Loucy (cell line): ENCODE measurements around the gene PUSL1.

Experiments used
- EZH2phosphoT487 ChIP-seq: fragments of 200-600 bp; IDR thresholded peaks from 2 replicates; pipeline ENCODE4 v1.6.1; 2018; ENCODE audit warnings: antibody characterized with exemption, mild to moderate bottlenecking, moderate library complexity, borderline replicate concordance
- TF ChIP-seq, protein P1 (sequence below): fragments of 200-600 bp; sonication (generic); conservative IDR thresholded peaks from 2 replicates; pipeline ENCODE4 v1.5.1; 2014; ENCODE audit warnings: mild to moderate bottlenecking, antibody characterized with exemption, low read length

DNA sequence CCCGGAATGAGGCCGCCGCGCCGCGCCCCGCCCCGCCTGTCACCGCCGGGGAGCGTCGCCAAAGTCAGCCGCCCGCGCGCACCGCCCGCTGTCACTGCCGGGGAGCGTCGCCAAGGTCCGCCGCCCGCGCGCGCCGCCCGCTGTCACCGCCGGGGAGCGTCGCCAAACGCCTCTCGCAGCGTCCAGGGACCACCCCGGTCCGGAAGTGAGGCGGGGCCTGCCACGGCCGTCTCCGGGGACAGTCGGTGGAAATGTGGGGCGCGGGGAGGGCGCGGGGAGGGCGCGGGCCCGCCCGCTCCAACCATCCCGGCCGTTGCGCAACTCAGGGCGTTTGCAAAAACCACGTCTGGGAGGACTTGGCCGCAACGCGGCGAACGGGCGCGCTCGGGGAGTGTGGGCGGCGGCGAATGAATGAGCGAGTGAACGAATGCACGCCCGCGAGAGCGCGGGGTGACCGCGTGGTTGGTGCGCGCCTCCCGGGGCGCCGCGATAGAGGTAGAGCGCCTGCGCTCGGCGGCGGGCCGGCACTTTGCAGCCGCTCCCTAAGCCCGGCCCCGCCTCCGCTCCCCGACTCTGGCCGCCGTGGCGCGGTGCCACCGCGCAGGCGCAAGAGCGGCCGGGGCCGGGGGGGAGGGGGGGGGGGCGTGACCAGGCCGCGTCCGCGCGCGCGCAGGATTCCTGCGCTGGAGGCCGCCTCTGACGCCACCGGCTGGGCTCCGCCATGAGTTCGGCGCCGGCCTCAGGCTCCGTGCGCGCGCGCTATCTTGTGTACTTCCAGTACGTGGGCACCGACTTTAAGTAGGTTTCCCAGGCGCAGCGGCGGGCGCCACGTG is at the start of gene PUSL1, which contains the start of gene ACAP3:
- TF ChIP-seq, protein P1, sequence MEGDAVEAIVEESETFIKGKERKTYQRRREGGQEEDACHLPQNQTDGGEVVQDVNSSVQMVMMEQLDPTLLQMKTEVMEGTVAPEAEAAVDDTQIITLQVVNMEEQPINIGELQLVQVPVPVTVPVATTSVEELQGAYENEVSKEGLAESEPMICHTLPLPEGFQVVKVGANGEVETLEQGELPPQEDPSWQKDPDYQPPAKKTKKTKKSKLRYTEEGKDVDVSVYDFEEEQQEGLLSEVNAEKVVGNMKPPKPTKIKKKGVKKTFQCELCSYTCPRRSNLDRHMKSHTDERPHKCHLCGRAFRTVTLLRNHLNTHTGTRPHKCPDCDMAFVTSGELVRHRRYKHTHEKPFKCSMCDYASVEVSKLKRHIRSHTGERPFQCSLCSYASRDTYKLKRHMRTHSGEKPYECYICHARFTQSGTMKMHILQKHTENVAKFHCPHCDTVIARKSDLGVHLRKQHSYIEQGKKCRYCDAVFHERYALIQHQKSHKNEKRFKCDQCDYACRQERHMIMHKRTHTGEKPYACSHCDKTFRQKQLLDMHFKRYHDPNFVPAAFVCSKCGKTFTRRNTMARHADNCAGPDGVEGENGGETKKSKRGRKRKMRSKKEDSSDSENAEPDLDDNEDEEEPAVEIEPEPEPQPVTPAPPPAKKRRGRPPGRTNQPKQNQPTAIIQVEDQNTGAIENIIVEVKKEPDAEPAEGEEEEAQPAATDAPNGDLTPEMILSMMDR: no peak
- TF ChIP-seq EZH2phosphoT487: no peak
